RPMI7951 (cell line): ENCODE data around the gene ADCY5. TPM values are rescaled to one million over a fixed set of nuclear protein-coding genes. Genes with fewer than 3 reads are reported as not detected.
A peak's percentile ranks its signal among the peaks of the same experiment; 100 is the strongest.
"Not testable (repeated sequence)": the region's sequence is repeated elsewhere in the genome, so short reads cannot be mapped to it uniquely, and the experiment has no call there.

Experiments used
- DNase-seq: peaks from one replicate; pipeline ENCODE4 v3.0.0-alpha.2; 2012; ENCODE audit warnings: low read depth
- total RNA-seq: library from RNA; depleted of rRNA; stranded (reverse); fragments of >200 nt; shearing (Covaris generic); gene quantifications from 2 replicates; pipeline ENCODE4 v1.2.3, GENCODE V29; 2014; rRNA removed

Gene ADCY5
- total RNA-seq, 1 experiment from 2014 or later: not detected

DNA sequence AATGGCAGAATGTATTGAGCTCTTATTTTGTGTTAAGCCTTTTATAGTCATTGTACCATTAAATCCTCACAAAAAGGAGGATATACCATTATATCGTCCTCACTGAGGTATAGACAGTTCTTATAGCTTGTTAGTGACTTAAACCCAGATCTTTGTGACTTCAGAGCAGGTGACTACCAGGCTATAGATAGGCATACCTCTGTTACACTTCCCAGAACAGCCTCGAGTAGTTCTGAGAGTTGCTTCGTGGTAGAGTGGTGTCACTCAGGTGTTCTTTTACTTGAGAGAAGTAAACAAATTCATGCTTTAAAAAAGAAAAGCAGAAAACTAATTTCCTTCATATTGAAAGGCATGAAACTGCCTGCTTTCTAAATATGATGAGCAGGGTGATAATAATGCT lies 187.2 kb downstream of the ADCY5 start:
- no peak for DNase-seq

DNA sequence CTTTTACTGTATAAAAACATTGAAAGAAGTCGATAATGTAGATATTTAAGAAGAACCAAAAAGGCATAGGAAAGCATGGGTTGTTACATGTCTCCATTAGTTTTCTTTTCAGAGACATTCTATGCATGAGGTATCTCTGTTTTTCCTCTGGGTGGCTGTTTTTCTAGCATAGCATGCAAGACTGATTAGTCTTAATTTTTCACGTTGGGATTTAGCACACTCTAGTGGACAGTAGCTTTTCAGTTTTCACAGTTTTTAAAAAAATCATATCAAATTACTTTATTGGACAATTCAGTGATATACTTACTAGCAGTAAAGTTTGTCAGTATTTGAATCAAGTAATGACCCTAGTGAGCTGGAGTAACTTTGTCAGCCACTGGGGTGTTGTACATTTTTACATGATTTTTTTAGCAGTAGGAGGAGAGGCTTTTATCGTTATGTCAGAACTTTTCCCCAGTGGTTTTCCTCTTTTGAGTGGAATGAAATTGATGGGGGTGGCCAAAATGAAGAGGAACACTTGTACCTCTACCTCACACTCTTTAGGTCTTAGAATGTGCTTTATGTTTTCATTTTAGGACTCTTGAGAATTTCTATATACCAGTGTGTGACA lies 190.0 kb downstream of the ADCY5 start:
- peak; percentile 60 for DNase-seq

DNA sequence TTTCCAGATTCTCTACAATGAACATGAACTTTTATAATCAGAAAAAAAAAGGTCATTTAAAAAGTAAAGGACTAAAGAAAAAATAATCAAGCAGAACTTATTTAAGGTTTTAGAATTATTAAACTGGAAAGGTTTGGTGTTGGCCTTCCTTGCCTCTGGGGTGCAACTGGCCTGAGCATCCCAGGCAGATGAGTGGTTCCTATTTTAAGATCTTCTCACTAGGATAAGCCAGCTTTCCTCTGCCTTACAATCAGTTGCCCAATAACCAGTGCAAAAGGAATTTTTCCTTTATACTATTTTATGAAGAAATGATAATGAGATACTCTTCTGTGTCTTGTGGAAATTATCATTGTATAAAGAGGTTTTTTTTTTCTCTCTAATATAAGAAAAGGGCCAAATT lies 190.5 kb downstream of the ADCY5 start:
- no peak for DNase-seq

DNA sequence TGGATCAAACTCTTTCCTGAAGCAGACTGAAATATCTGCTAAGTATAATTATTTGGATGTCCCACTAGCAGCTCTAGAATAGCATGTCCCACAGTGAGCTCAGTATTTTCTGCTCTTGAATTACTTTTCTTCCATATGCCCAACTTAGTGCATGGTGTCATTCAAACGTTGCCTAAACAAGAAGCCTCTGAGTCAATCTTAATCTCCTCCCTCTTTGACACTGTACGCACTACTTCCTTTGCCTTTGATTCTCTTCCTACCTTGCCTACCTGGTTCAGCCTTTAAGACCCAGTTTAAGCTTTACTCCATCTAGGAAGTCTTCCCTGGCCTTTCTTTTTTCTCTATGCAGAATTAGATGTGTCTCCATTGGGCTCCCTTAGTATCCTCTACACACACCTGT lies 192.6 kb downstream of the ADCY5 start:
- DNase-seq: no peak

DNA sequence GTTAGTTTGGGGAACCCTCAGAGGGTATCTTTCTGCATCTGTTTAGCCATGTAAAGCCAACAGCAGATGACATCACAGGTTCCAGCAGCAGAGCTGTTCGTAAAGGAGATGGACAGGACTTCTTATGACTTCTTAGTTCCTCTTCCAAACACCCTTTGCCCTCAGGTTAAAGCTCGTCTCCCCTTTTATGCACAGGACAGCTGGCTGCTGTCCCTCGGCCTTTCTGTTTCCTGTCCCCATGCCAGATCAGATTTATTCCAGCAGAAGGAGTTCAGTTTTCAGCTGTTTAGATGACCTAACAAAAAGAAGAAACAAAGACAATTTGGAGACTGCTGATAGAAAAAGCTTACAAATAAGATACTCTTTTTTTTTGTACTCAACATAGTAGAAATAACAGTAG lies 202.0 kb downstream of the ADCY5 start:
- no peak for DNase-seq

DNA sequence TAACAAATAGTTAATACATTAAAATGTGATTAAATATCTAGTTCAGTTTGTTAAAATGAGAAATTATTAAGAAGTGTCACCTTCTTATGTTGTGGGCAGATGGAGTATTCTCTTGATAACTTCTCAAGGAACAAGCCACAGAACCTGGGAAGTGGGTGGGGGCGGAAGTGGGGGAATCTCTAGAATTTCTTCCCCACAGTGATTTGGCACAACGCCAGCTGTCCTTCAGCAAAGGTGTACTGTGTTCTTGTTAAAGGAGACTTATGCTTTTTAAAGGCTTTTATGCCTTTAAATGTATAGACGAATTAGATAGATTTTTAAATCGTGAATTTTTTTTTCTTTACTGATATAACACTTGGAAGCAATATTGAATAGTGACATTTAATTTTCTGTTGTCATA lies 204.8 kb downstream of the ADCY5 start:
- no peak for DNase-seq

DNA sequence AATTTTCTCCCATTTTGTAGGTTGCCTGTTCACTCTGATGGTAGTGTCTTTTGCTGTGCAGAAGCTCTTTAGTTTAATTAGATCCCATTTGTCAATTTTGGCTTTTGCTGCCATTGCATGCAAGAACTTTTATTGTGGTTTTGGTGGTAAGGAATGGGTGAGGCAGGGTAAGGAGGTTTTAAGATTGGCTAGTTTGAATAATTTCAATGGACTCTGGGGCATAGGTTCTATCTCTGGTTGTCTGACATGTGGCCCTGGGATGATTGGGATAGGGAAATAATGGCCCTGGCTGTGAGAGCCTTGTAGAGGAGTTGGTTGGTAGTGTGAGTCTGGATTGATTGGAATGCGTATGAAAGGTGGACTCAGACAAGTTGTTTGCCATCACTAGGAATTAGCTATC lies 209.1 kb downstream of the ADCY5 start:
- DNase-seq: no peak

DNA sequence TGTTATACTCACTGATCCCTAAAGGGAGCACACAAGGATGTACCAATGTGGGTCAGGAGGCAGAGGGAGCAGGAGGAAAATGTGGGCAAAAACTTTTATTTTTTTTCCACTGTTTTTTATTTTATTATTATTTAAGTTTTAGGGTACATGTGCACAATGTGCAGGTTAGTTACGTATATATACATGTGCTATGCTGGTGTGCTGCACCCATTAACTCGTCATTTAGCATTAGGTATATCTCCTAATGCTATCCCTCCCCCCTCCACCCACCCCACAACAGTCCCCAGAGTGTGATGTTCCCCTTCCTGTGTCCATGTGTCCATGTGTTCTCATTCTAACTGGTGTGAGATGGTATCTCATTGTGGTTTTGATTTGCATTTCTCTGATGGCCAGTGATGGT lies 209.7 kb downstream of the ADCY5 start:
- DNase-seq: not testable (repeated sequence)

DNA sequence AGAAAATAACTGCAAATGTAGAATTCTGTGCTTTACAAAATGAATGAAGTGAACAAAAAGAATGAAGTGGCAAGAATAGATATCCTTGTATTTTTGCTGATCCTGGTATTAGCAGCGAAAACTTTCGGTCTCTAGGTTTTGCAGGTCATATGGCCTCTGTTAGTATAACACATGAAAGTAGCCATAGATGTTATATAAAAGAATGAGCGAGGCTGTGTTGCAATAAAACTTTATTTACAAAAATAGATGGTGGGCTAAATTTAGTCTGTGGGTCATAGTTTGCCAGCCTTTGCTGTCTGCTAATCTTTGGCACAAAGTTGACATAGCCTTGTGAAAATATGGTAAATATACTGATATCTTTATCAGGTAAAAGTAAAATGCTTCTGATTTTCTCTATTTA lies 212.0 kb downstream of the ADCY5 start:
- no peak for DNase-seq

Other genes with a start within 250 kb of the ADCY5 start
- 60.7 and 67.1 TPM in 2 replicates for gene SEC22A, start 247.1 kb downstream of the ADCY5 start, total RNA-seq
- gene HACD2, start 136.0 kb upstream of the ADCY5 start, total RNA-seq: 34.0 and 36.6 TPM in 2 replicates